NCI-H82 treated with DMSO at 0.1 percent for 48 hours (cell line): ENCODE measurements around the gene PDXP.

Source experiments
- DNase-seq: peaks from one replicate; lab custom pipeline; 2025; ENCODE audit not compliant: unreplicated experiment; lab: John Stamatoyannopoulos, UW

PDXP gene

DNA sequence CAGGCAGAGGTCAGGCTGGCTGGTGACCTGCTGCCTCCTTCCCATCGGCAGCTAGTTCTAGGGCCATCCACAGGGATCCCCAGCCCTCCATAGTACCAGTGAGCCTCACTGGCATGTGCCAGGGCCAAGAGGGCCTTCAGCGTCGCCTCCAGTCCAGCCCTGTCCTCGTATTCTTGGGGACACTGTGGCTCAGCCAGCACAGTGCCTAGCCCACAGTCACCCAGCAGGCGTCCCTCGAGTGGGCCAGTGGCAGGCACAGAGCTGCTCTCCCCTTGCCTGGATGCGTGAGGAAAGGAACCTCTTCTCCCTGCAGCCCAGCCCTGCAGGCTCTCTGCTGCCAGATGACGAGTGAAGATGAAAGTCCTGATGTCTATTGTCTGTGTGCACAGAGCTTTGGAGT is 29.7 kb upstream of the PDXP start:
- no peak for DNase-seq

DNA sequence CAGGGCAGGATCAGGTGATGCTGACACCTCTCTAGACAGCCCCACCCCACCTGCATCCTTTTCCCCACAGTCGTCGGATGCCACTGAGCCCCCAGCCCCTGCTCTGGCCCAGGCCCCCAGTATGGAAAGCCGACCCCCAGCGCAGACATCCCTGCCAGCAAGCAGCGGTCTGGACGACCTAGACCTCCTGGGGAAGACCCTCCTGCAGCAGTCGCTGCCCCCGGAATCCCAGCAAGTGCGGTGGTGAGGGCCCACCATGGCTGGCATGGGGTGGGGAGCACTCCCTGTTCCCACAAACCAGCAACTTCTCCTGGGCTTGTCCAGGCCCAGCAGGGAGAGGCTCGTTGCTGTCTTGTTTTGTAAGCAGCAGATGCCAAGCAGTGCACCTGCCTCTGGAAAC is 28.6 kb upstream of the PDXP start:
- DNase-seq = no peak

DNA sequence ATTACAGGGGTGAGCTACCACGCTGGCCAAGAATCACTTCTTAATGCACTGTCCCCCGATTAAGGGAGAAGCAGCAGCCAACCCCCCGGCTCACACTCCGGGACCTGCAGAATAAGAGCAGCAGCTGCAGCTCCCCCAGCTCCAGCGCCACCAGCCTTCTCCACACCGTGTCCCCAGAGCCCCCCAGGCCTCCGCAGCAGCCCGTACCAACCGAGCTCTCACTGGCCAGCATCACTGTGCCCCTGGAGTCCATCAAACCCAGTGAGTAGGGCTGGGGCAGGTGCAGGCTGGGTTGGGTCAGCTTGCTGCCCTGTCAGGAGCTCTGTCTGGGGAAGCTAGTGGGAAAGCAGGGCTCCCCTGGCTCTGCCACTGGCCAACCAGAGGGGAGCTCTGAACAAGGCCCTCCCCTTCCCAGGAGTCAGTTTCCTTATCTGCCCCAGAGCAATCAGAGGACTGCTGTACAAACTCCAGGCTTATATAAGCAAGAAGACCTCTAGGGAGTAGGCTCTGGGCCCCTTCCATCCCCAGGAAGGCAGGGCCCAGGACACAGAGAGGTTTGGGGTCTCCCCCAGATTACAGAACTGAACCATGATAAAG is 27.6 kb upstream of the PDXP start:
- no peak for DNase-seq

DNA sequence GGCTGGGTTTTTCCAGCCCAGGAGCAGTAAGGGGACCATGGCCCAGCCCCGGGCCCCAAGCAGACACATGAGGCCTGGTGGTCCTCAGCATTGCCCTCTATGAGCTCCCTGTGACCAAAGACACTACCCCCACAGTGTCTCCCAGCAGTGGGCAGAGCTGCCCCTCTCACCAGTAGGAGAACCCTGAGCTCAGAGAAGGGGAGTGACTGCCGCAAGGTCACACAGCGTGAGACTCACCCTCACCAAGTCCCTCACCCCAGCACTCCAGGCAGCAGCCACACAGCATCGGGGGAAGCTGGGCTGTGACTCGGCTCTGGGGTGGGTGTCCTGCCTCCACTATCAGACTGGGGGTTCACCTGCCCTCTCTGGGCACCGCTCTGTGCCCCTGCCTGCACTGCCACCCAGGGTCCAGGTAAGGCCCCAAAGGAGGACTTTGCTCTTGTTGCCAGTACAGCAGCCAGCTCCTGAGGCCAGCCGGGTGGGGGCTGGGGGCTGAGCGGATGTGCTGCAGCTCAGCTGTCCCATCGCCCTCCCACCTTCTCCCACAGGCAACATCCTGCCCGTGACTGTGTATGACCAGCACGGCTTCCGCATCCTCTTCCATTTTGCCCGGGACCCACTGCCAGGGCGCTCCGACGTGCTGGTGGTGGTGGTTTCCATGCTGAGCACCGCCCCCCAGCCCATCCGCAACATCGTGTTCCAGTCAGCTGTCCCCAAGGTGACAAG is 26.9 kb upstream of the PDXP start:
- no peak for DNase-seq

DNA sequence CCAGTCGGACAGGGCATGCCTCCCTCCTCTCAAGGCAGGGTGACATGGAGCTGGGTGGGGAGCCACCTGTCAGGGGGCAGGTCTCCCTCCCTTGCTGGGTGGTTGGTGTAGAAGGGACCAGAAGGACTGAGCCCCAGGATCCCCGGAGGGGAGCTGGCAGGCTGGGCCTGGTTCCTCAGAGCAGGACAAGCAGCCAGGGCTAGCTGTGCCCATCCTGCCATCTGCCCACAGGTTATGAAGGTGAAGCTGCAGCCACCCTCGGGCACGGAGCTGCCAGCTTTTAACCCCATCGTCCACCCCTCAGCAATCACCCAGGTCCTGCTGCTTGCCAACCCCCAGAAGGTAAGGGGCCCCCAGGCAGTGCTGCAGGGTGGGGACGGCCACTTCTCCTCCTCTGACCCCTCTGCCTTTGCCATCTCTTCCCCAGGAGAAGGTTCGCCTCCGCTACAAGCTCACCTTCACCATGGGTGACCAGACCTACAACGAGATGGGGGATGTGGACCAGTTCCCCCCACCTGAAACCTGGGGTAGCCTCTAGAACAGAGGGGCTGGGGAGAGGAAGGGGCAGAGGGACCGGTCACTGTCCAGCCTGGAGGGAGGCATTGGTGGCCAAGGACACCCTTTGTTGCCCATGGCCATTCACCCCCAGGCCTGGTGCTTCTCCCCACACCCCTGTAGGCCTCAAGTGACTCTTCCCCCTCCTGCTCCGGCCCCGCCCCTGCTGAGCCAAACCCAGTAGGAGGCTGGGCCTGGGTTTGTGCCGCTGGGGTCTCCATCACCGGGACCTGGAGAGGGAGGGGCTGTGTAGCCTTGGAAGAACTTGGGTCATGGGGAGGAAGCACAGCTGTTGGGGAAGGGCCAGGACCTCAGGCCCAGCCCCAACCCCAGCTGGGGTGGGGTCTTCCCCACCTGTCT is 26.1 kb upstream of the PDXP start:
- DNase-seq = no peak

DNA sequence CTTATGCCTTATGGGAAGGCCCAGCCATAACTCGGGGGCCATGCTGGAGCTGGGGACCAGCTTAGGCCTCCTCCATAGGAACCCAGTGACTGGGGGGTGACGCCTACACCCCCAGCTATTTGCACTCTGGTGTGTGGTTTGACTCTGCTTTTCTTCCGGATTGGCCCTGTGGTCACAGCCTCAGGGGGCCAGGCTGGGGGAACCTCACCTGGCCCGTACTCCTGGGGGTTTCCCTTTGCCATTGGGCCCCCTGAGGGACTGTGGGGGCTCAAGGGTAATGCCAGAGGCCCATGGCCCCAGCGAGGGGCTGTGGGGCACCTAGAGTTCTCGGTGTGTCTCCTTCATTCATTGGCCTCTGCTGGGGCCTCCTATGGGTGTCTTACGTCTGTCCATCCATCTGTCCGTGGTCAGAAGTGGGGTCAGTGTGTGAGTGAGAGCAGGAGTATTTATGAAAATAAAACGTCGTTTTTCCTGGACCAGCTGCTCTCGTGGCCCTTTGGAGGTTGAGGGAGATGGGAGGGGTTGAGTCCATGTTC is 25.4 kb upstream of the PDXP start:
- no peak for DNase-seq

DNA sequence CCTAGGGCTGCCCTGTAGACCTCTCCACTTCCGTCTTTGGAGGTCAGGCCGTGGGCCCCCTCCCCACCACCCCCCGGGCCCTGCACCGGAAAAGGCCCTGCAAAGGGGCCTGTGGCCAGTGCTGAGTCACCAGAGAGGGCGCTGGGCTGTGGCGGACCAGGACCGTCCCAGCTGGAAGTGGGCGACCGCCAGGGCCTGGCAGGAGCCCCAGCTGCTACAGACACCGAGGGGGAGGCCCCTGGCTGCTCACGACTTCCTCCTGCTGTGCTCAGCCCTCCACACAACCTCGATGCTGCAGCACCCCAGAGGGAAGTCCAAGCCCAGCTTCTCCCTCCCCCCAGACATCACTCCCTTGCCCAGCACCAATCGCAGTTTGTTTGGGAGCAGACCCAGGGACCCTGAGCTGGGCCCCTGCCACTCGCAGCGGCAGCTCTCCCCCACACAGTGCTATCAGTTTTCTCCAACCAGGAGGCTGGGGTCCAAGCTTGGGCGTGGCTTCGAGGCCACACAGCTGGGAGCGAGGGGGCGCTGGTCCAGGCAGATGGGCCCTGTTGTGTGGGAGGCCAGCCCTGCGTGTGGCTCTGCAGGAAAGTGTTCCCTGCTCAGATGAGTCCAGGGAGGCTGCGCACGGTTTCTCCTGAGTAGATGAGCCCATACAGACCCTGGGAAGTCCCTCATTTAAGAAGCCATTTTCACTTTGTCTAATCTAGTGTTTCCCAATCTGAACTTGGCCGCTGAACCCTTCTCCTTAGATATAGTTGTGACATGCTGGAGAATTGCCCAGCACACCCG is 24.7 kb upstream of the PDXP start:
- no peak for DNase-seq

DNA sequence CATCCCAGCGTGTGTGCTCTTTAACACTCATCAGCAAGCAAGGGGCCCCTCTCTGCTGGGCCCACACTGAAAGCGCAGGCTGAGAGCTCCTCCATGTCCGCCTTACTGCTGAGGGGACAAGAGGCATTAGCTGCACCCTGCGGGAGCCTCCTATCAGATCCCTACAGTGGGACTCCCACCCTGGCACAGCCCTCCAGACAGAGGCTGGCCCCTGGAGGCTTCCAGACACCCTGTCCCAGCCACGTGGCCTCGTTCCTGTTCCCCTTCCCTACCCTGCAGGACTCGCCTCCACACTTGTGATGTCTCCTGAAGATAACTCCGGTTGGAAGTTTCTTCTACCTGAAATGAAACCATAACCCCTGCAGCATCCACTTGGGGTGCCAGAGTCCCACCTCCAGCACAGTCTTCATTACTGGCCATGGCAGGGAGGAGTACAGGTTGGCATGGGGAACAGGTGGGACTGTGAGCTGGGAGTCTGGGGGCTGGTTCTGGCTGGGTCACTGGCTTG is 24.1 kb upstream of the PDXP start:
- no peak for DNase-seq

DNA sequence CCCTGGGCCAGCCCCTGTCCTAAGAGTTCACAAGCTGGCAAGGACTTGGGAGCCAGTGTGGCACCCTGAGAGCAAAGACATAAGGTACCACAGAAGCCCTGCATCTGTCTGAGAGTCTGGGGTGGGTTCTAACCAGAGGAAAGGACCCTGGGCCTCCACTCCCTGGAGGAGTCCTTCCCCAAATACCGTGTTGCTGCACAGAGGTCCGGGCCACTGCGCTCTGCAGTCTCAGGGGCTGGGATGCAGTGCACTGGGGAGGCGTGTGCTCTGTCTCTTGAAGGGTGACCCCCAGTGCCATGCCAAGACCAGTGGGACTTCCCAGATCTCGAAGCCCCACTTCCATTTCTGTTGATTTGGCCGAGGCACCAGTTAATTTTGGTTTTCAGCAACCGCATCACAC is 23.4 kb upstream of the PDXP start:
- DNase-seq = no peak

DNA sequence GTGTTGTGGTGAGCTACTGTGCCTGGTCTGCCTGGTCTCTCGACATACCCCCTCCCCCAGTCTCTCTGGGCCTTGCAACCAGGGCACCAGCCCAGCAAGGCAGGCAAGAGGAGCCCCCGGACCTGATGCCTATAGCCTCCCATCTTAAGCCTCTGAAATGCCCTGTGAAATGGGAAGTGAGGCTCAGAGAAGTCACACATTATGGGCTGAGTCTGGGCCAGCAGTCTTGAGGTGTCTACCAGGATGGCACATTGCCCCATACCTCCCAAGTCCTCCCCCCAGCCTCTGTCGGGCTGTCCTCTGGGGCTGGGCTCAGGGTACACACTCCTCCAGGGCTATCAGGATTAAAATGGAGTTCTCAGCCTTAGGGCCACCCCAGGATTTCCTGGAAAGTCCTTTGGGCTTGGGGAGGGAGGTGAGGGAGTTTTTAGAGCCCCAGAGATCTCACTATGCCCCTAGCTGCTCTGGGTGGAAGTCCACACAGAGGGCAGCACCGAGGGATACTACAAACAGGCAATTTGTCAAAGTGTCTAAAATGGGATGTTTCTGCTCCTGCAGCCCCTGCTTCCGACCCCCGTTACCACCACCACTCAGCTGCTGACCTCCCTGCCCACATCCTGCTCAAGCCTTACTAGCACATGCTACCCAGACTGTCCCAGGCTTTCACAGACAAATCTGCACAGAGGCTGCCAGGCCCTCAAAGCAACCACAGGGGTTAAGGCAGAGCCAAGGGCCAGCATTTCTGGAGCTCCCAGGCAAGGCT is 22.2 kb upstream of the PDXP start:
- DNase-seq = no peak

DNA sequence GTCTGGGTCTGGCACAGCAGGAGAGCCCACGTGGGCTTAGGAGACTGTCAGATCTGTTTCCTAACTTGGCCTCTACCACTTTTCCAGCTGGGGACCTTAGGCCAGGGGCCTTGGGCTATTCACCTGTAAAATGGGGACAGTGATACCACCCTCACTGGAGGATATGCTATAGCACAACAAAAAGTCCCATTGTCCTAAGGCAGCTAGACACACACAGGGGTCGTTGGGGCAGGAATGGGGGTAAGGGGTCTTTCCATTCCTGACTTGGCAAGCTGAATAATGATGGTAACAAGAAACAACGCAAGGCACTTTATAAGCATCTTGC is 21.6 kb upstream of the PDXP start:
- no peak for DNase-seq

DNA sequence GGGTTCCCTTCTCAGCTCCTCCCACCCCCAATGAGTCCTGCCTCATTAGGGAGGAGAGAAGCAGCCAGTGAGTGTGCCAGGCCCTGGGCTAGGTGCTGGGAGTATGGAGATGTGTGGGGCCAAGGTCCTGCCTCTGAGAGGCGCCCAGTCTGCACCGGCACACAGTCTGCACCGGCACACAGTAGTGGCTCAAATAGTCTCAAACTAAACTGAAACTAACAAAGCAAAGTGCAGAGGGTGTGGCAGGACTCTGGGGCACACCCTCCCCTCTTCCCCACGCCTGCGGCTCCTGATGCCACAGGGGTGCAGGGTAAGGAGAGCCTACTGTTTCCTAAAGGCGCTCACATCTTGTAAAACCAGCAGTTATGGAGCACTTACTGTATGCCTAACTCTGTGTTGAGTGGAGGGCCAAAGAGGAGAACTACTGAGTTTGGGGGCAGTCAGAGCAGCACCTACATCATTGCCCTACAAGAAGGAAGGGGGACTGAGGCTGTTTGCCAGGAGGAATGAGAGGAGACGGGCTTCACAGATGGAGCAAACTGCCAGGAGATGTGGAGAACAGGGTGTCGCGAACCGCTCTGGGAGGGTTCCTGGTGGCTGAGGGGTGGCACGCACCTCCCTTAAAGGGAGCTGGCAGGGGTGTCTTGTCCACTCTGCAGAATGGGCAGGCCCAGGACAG is 20.0 kb upstream of the PDXP start:
- DNase-seq = no peak

DNA sequence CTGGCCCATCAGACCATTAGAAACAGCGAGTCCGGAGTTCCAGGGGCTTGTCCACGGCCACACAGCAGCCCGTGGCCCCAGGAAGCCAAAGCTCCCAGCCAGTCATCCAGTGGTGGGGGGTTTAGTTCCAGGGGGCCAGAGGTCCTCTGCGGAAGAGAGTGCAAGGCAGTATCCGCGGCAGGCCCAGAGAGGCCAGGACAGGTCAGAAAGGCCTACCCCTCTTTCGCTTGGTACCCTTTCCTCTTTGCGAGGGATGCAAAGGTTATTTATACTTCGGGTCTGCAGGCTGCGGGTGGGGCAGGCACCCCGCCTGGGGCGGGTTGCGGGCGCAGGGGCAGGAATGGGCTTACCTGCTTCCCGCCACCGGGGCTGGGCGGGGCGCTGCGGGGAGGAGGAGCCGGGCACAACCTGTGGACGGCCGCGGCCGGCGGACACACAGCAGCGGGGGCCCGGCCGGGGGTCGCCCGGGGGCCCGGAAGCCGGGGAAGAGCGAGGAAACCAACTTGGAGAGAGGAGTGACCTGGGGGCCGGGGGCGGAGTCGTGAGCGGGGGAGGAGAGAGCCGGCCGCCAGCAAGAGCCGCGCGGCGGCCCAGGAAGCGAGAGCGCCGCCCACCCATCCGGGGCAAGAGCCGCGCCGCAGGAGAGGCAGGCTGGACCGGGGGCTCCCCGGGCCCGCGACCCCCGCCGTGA is 19.3 kb upstream of the PDXP start, which contains the start of gene SH3BP1:
Gene SH3BP1, plus strand, starts transcription at position 600 of the 691 bp plus-strand sequence. CDS start 119 bp downstream, outside the sequence.
- no peak for DNase-seq

DNA sequence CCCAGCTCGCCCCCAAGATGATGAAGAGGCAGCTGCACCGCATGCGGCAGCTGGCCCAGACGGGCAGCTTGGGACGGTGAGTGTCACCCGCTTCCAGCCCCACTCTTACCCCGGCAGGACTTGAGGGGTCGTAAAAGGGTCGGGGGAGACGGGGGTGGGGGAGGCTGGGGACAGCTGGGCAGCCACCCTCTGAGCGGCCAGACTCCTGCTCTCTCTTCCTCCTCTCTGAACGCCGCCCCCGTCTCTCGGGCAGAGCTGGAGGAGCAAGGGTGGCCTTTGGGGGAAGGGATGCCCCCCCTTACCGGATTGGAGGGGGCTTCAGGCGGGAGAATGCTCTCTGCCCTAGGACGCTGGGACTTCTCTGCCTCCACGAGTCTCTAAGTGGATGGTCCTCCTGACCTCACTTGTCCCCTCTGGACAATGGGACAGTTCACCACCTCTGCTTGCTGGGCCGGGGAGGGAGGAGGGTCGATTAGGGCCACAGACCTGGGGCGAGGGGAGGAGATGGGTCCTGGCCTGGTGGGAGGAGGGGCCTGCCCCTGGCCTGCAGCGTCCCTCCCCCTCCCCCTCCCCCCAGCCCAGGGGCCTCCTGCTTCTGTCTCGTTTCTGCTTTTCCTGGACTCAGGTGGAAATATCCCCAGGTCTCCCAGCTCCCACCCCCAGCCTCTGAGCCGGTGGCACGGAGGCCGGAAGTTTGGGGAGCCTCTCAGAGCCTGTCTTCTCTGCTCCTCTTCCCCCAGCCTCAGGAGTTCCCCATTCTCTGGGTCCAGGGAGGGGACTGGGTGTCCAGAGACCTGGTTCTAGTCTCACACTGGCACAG is 18.5 kb upstream of the PDXP start:
- no peak for DNase-seq

DNA sequence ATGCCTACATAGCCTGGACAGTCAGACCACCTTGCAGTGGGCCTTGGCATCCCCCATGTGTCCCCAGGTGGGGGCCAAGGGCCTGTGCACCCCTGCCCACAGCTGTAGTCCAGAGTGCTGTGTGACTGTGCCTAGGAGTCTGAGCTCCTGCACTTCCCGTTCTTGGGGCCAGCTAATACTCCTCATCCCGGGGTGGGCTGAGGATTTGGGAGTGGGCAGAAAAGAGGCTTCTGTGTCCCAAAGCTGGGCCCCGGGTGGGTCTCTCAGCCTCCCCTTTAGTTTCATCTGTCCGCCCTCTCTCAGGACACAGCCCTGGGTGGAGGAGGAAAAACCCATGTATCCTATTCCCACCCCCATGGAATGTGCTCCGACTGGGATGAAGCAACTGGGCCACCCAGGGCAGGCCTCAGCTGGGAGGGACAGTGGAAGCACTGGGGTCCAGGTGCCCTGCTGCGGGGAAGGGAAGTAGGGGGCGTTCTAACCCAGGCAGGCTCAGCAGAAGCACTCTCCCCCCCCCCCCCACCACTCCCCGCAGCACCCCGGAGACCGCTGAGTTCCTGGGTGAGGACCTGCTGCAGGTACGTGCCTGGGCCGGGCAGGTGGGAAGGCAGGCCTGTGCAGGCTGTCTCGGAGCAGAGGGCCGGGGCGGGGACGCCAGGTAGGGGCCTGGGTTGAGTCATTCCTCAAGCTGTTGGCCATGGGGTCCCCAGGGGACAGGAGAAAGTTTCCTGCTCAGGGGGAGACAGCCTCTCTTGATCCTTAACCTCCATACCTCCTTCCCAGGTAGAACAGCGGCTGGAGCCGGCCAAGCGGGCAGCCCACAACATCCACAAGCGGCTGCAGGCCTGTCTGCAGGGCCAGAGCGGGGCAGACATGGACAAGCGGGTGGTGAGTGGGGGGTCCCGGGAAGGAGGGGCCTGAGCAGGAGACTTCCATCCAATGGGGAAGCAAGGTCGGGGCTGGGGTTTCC is 17.6 kb upstream of the PDXP start:
- DNase-seq = no peak

DNA sequence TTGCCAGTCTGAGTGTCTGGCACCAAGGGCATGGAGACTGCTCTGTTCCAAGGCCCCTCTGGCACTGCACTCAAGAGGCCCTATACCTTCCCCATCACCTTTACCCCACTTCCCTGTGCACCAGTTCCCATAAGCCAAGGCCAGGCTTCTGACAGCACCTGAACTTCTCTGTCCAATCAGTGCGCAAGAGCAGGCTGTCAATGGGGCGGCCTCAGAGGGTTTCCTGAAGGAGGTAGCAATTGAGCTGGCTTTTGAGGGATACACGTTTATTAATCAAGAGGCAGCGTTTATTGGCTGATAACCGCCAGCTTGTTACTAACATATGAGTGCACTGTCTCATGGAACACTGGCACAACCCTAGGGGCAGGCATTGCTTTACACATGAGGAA is 17.0 kb upstream of the PDXP start:
- DNase-seq = no peak
